Measurements from ENCODE around the gene GSK3A.

Gene GSK3A

DNA sequence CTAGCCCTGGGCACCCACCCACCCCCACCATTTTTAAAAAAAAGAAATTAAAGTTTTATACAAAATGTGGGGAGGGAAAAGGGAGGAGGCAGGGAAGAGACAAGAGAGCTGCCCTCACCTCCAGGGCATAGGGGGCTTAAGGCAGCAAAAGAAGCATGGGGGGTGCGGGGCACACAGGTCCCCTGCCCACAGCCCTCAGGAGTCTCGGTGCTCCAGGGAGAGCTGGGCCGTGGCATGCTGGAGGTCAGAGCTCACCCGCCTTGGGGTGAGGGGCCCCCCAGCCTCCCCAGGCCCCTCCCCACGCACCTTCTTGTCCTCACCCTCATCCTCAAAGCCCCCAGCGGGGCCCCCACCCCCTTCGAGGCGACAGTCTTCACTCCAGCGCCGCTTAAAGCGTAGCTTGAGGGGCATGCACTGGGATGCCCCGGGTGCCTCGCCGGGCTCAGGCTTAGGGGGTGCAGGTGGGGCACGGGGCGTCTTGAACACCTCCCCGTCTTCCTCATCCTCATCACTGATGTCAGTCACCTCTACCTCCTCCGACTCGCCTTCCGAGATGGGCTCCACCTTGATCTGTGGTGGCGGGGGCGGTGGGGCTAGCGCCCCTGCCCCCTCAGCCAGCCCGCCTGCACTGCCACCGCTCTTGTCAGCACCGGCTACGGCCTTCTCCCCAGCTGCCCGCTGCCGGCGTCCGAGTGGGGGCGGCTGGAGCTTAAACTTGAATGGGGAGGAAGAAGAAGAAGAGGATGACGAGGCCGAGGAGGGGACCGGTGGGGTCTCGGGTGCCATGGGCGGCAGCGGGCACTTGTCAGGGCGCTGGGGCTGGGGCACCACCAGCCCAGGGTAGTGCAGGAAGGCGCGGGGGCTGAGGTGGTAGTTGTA lies 6.1 kb upstream of the GSK3A start:
- no peak for DNase-seq

DNA sequence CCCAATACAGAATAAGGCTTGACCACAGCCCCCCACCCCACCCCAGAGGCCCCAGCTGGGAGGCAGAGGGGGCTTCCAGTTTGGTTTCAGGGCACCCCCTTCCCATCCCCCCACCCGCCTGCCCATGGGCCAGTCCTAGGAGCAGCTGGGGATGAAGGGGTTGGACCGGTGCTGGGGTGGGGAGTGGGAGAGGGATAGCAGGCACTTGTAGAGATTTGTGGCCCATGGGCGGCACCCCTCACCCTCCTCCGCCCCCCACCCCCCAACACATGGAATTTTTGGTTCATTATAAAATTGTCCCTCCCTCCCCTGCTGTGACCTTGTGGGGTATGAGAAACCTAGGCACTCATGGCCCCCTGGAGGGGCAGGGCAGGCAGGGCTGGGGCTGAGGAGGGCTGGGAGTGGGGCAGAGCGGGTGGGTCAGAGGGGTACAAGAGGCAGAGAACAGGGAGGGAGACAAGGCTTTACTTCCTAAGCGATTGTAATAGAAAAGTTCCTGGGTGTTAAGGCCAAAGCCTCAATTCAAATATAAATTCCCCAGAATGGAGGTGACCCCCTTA lies 5.3 kb upstream of the GSK3A start:
- DNase-seq: no peak

DNA sequence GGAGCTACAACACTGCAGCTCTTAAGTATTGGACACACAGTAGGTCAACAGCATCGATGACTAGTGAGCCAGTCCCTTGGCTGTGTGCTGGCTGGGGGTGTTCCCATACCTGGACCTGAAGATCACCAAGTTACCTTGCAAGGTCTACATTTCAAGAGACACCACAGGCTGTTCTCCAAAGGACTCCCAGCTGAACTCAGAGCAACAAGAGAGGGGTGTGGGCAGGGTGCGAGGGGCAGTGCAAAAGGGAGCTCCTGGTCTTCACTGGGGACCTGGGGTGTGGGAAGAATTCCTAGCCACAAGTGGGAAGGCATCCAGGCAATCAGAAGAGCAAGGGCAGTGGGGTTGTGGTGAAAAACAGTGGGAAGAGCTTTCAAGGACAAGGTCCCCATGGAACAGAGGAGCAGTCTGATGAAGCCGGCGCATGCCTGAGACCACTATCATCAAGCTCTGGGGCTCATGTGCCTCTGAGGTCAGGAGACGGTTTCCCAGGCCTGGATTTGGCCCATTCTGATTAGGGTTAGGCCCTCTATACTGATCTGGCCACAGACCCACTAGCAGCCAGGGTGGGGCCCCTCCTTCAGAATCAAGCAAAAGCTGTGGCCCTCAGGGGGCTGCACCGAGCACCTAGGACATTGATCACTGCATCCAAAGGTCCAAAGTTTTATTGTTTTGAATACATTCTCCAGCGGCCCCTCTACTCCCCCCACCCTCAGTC lies 4.7 kb upstream of the GSK3A start:
- no peak for DNase-seq

DNA sequence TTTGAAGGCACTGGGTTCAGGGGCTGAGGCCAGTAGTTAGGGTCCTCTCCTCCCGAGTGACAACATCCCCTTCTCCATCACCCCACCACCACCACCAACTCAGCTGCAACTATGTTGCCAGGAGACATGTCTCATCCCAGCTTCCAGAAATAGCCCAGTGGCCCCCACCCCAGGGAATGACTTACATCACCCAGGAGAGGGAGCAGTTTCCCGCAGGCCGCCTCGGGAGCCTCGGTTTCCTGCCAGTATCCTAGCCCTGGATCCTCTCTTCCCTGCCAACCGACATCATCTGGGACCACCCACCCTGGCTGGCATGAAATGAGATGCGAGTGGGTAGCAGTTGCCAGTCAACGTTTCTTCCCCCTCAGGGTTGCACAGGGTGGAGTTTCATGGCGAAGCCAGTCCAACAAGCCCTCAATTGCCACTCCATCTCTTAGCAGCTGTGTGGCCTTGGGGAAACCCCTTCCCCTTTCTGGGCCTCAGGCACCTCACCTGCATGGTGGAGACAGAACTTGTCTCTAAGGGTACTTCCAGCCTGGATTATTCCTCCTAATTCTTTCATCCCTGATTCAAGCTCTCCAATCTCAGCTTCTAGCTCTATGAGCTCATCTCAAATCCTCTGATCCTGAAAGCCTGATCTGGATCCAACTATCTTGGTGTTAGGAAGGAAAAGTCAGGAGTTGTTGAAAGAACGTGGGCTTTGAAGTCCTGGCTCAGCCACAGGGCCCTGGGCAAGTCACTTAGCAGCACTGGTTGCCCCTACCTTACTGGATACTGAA lies 3.9 kb upstream of the GSK3A start:
- peak; percentile 25 to 55 (median 48) for DNase-seq

DNA sequence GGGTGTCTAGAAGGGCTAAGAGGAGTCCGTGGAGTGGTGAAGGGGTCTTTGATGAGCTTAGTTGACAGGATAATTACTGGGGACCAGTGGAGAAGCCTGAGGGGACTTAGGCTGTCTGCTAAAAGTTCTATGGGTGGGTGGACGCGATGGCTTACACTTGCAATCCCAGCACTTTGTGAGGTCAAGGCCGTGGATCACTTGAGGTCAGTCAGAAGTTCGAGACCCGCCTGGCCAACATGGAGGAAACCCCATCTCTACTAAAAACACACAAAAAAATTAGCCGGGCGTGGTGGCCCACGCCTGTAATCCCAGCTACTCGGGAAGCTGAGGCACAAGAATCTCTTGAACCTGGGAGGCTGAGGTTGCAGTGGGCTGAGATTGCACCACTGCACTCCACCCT lies 2.8 kb upstream of the GSK3A start:
- DNase-seq: no peak

DNA sequence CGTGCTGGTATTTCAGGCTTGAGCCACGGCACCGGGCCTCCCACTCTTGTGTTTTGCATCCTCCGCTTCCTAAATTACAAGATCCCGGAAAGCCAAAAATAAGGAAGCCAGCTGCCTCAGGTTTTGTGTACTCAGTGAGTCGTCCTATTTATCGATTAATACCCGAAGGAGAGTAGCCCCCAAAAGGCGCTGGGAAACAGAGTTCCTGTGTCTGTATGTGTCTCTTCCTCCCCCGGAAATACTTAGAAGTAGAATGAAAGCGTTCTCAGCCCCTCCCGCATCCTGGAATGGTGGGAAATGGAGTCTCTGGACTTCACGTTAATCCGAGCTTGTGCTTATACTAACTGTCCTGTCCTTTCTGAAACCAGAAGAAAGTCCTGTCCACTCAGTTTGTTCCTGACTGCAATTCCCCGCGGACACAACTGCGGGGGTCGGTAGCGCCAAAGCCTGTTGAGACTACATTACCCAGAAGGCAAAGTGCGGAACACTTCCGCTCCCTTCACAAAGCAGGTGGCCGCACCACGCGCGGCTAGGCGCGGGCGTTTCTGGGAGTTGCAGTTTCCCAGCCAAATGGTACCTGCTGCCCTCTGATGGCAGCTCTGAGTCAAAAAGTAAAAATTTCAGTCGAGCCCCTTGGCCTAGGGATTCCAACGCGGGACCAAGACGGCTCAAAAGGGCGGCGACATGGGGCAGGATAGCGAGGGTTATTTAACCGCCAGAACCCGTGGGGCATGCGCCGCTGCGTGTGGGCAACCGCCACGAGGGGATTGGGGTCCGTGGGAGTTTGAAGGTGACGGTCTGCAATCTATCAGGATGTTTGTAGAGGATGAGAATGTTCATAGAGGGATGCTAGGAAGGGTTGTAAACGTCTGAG lies 2.2 kb upstream of the GSK3A start:
- peak; percentile 96 to 97 (median 97) for DNase-seq

DNA sequence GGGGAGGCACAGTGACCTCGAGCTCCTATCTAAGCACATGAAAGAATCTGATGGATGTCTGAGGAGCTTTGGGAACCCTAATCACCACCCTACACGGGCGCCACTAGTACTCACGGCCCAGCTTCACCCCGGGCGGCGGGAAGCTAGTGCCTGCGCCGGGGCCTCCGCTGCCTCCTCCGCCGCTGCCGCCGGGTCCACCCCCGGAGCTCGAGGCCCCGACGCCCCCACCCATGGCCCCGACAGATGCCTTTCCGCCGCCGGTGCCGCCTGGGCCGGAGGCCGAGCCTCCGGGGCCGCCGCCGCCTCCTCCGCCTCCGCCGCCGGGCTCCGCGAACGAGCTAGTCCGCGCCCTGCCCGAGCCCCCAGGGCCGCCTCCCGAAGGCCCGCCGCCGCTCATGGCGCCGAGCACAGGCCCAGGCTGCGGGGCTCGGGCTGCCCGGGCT lies 312 bp downstream of the GSK3A start:
- peak; percentile 22 to 58 (median 37) for DNase-seq

DNA sequence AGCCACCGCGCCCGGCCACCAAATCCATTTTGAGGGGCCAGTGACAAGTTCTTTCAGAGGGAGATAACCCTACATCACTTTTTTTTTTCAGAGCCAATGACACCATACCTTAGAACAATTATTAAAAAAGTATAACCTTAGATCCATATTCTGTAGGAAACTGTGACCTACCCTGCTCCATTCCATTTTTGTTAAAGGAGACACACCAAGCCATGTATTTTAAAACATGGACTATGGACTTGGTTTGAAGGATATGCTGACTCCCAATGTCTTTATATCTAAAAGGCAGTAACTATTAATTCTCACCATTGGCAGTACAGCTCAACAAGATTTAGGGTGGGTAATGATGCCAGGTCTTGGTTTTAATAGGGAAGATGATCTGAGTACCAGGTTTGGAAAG lies 1.1 kb downstream of the GSK3A start:
- no peak for DNase-seq

DNA sequence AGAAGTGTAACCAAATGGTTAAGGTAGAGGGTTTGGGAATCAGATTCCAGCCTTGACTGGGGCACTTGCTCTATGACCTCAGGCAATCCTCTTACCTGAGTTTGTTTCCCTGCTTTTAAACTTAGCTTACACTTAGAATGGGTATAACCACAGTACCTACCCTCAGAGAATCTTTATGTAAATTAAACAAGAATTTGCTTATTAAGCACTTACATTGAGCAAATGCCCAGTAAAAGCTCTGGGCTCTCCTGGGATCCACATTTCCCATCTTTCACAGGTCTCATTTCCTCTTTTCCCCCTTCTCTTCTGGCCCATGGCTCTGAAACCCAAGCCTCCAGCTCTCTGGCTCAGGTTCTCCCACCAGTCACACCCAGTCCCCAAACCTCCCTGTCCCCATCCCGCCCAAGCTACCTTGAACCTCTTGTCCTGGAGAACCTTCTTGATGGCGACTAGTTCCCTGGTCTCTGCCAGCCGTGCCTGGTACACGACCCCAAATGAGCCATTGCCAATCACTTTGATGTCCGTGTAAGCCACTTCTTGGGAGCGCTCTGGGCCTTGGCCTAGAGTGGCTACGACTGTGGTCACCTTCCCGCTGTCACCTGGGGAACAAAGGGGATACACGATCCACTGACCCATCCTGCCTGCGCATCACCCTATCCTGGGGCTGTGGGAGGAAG lies 2.7 kb downstream of the GSK3A start:
- DNase-seq: no peak

DNA sequence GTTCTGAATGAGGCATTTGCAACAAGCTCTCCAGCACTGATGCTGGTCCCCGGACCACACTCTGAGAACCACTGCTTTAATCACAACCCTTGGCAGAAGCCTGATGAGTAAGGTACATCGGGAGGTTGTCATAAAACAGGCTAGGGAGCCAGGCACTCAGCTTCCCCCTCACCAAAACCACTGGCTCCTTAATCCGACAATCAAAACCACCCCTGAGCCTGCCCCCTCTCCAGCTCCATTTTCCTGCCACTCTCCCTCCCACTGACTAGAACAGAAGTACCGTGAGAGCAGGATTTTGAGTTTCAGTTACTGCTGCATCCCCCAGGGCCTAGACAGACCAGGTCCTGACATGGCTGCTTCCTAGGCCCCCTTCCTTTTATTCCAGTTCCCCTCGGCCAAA lies 7.2 kb downstream of the GSK3A start:
- DNase-seq: no peak

DNA sequence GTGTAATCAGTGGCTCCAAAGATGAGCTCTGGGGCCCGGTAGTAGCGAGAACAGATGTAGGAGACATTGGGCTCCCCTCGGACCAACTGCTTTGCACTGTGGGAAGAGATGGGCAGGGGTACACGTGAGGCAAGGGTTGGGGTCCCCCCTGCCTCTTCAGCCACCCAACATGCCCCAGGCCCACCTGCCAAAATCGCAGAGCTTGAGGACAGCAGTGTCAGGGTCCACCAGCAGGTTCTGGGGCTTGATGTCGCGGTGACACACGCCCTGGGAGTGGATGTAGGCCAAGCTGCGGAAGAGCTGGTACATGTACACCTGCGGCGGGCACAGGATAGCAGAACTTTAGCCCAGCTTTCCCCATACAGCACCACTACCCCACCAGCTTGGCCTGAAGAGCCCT lies 8.0 kb downstream of the GSK3A start:
- no peak for DNase-seq

DNA sequence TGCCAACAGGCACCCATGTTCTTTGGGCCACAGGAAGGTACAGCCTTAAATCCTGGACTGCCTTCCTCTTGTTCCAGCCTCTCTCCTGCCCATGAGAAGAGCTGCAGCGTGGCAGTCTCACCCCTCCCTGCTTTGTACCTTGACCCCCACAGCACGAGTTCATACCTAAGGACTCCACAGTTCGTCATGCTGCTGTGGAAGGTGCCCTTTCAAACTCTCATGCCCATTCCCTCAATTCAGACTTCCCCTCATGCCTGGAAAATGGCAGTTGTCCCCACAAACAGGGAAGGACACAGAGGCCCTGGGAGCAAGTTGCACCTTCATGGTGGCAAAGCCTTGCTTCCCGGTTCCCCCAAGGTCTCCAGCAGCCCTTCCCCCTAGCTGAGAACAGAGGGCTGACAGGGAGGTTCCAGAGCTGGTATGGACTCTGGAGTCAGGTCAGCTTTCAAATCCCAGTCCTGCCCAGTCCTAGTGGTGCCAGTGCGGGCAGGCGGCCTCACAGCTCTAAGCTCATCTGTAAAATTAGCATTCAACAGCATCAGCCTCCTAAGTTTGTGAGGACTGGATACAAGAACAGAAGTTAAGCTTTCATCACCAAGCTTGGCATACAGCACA lies 8.6 kb downstream of the GSK3A start:
- DNase-seq: no peak

DNA sequence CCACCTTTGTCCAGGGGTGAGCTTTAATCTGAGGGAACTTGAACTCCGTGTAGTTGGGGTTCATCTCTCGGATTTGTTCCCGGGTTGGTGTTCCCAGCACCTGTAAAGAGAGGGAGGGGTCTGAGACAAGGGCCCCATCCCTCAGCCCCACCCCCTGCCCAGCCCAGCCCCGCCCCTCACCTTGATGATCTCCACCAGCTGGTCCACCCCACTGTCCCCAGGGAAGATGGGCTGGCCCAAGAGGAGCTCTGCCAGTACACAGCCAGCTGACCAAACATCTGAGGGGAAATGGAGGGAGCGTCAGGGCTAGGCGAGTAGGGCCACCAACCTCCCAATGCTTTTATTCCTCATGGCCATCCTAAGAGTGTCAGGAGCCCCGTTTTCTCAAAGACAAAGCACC lies 9.3 kb downstream of the GSK3A start:
- DNase-seq: no peak

DNA sequence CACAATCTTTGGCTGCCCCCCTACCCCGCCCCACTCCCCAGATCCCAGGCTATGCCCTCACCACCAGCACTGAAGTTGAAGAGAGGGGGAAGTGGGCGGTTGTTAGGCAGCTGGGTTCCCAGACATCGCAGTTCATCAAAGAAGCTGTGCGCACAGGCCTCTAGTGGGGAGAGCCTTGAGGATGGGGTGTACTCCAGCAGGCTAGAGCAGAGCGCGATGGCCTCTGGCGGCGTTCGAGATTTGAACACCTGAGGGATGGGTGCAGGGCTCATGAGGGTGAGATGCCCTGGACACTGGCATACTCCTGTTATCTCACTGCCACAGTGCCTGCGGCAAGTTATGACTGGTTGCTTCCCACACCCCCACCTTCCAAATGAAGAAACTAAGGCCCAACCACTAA lies 10.0 kb downstream of the GSK3A start:
- DNase-seq: no peak

DNA sequence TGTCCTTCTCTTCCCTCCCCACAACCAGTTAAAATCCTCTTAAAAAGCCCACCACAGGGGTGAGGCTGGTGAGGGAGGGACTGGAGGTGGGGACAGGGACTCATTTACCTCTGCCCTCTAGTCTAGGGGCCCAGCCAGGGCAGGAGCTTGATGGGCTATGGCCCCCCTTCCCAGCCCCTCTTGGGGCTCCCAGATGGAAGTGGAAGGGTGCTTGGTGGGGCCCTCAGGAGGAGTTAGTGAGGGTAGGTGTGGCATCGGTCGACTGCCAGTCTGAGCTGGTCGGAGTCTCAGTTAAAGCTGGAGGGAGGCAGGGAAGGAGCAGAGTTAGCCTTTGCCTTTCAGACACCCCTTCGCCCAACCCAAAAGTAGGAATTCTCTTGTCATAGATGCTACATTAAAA lies 11.8 kb downstream of the GSK3A start:
- DNase-seq: no peak

DNA sequence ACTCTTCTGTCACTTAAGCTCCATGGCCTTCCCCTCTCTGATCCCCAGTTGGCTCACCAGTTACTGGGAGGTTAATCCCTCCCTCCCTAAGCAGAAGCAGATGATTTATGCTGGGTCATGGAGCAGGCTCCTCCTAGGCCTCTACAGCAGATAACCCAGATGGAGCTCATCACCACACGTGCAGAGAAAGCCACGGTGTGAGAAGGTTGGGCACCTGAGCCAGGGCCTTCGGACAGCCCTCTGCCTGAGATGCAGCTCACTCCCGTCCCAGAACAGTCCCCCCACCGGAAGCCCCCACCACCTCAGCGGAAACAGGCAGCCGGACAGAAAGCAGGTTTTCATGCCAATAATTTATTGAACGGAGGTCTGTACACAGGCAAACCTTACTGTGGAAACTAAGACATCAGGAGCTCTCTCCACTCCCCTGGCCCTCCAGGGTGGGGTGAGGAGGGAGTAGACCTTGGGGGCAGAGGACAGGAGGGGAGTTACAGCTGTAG lies 12.5 kb downstream of the GSK3A start:
- no peak for DNase-seq

DNA sequence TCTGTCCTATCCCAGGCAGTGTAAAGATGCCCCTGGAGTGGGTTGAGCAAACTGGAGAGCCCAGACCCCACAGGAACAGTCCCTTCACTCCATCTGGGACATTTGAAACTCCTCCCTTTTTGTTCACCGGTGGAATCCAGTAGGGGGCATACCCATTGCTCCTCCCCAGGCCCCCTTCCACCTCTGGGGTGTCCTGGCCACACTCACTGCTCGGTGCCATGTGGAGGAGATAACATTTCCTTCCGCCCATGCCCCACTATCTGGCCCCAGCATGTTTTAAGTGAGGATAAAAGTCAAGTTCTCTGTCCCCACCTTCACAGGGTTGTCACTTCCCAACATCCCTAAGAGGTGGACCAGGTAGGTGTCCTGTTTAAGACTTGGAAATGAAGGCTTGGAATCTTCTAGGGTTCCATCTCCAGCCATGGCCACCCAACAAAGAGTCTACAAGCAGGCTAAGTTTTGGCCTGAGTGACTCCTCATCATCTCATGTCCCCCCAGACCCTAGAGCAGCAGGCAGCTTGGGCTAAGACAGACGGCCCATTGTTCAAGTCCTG lies 13.0 kb downstream of the GSK3A start:
- DNase-seq: no peak

DNA sequence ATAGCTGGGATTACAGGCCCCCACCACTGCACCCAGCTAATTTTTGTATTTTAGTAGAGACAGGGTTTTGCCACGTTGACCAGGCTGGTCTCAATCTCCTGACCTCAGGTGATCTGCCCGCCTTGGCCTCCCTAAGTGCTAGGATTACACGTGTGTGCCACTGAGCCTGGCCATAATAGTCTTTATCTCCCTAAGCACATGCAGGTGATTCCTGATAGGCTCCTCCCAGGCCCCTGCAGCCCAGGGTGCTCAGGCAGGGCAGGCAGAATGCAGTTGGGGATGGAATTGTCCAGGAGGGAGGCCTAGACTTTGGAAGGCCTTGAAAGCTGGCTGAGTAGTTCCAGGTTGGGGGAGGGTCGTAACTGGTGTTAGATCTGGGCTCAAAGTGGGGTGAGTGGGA lies 13.8 kb downstream of the GSK3A start:
- DNase-seq: no peak

DNA sequence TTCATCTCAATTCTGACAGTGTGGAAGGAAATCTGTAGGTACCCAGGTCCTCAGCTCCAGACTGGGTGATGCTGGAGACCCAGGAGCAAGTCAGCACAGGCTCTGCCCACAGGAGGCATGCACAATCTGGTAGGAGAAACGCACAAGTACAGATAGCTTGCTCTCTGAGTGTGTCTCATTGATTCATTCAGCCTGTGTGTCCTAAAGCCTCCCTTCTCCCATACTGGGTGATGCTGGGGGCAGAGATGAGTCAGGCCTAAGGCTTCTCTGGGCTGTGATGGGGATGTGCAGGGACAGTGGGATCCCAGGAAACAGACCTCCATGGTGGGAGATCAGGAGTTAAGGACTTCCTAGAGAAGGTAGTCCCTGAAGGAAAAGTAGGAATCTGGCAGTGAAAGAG lies 15.5 kb downstream of the GSK3A start:
- DNase-seq: no peak

DNA sequence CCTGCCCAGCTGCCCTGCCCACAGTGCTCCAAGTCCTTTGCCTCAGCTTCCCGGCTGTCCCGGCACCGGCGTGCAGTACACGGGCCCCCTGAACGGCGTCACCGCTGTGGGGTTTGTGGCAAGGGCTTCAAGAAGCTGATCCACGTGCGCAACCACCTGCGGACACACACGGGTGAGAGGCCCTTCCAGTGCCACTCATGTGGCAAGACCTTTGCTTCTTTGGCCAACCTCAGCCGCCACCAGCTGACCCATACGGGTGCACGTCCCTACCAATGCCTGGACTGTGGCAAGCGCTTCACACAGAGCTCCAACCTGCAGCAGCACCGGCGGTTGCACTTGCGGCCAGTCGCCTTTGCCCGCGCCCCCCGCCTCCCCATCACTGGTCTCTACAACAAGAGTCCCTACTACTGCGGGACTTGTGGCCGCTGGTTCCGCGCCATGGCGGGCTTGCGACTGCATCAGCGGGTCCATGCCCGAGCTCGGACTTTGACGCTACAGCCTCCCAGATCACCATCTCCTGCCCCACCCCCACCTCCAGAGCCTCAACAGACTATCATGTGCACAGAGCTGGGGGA lies 16.6 kb downstream of the GSK3A start:
- DNase-seq: no peak
